Measurements from ENCODE around the gene BSCL2. TPM values are rescaled to one million over a fixed set of nuclear protein-coding genes. Genes with fewer than 3 reads are reported as not detected.

Gene BSCL2
- total RNA-seq, 1 experiment from 2014 or later, result 82.1 TPM

DNA sequence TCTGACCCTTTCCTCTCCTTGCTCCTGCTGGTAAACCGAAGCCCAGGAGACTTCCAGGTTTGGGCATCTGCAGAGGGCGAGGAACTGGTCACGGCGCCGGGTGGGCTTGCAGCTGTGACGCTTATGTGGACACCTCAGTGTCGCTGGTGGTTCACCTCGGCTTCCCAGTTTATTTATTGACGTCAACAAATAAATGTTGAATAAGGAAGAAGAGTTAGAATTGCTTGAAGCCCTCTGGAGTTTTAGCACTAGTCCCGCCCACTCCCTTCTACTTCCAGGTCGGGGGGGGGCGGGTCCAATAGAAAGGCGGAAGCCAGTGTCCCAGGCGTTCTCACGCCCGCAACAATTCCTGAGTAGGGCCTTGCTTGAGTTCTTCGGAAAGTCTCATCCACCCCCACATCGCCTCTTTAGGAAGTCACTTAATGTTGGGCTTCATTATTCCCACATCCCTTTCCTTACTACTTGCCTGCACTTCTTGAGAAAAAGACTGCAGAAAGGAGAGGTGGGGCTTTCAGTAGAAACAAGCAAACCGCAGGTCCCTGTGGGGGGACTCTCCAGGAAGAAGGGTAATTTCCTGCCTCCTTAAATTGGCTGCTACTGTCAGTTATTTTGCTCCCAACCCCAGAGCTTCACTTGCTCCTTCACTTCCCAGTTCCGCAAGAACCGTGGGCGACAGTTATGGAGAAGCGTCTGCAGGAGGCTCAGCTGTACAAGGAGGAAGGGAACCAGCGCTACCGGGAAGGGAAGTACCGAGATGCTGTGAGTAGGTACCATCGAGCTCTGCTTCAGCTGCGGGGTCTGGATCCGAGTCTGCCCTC lies 21.2 kb upstream of the BSCL2 start, which contains the start of gene TTC9C:
Gene TTC9C, plus strand, starts transcription at position 316 of the 818 bp plus-strand sequence. Its CDS starts 363 bp downstream, at position 679.
- no peaks in the 10 kb centered on the region for H3K9me3 ChIP-seq (ENCODE audit: control insufficient read depth, insufficient read depth, low read depth, low read length)
- peak within 1 kb of the TSS; percentile 68 to 100 for H3K4me3 ChIP-seq (ENCODE audit: low read depth in 2 of 2, low read length in 2 of 2)
- H3K27me3 ChIP-seq (ENCODE audit: control insufficient read depth, insufficient read depth, low read length), result no peaks in the 10 kb centered on the region
- intact Hi-C loops (cut with micrococcal nuclease; ENCODE audit: unreplicated experiment), result no loop called here
- peak within 1 kb of the TSS; percentile 99 for H3K27ac ChIP-seq (ENCODE audit: low read length)
- ATAC-seq (peak; percentile 78), DNase-seq (ENCODE audit: low read depth, low spot score) (no peak)
- TF ChIP-seq TCF7L2 (IDR thresholded peaks at IDR 0.05; ENCODE audit: low read depth, low read length) (0 out of 2 replicates have a peak, but pooled peaks have one; percentile 28), SIN3A (IDR thresholded peaks at IDR 0.05; ENCODE audit: borderline replicate concordance, insufficient read depth, low read depth, low read length) (0 out of 2 replicates have a peak, but pooled peaks have one; percentile 59), CTCF (IDR thresholded peaks at IDR 0.05) (no peak), POLR2AphosphoS5 (IDR thresholded peaks at IDR 0.05; ENCODE audit: low read depth, low read length) (peak; percentile 77; the same call in 1 of the 2 replicates)
- TF ChIP-seq, protein P1, sequence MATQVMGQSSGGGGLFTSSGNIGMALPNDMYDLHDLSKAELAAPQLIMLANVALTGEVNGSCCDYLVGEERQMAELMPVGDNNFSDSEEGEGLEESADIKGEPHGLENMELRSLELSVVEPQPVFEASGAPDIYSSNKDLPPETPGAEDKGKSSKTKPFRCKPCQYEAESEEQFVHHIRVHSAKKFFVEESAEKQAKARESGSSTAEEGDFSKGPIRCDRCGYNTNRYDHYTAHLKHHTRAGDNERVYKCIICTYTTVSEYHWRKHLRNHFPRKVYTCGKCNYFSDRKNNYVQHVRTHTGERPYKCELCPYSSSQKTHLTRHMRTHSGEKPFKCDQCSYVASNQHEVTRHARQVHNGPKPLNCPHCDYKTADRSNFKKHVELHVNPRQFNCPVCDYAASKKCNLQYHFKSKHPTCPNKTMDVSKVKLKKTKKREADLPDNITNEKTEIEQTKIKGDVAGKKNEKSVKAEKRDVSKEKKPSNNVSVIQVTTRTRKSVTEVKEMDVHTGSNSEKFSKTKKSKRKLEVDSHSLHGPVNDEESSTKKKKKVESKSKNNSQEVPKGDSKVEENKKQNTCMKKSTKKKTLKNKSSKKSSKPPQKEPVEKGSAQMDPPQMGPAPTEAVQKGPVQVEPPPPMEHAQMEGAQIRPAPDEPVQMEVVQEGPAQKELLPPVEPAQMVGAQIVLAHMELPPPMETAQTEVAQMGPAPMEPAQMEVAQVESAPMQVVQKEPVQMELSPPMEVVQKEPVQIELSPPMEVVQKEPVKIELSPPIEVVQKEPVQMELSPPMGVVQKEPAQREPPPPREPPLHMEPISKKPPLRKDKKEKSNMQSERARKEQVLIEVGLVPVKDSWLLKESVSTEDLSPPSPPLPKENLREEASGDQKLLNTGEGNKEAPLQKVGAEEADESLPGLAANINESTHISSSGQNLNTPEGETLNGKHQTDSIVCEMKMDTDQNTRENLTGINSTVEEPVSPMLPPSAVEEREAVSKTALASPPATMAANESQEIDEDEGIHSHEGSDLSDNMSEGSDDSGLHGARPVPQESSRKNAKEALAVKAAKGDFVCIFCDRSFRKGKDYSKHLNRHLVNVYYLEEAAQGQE (IDR thresholded peaks at IDR 0.05; ENCODE audit: insufficient read depth in 1 of 2, low read depth in 2 of 2, low read length in 1 of 2), result no peak
- in situ Hi-C loops (cut with HindIII; ENCODE audit: low pct_unique_long_range_greater_than_20kb, low sequenced_read_pairs), result no loop called here
- peaks cover 23% of the 10 kb centered on the region for H3K36me3 ChIP-seq (ENCODE audit: control insufficient read depth, insufficient read depth, low read length)
- peaks cover 9% of the 10 kb centered on the region for H3K4me1 ChIP-seq (ENCODE audit: control insufficient read depth, insufficient read depth, low read length)
- TSS peak; percentile 94 for BruUV-seq (replicated peaks)
- CTCF ChIA-PET, result no interaction called here
- POLR2A ChIA-PET, result interaction anchor here (0.7 to 2.4 kb wide), 3 partner anchors 23 to 63 kb away, joined by 3 to 7 read pairs (median 5); partner anchors contain the start of genes C11orf98, CSKMT and ZBTB3

GRCh38 chr11:62727872-62728170 lies 20.6 kb upstream of the BSCL2 start:
- H3K4me1 ChIP-seq (ENCODE audit: control insufficient read depth, insufficient read depth, low read length), result peaks cover 9% of the 10 kb centered on the region
- H3K36me3 ChIP-seq (ENCODE audit: control insufficient read depth, insufficient read depth, low read length), result peaks cover 23% of the 10 kb centered on the region
- no TSS peak for BruUV-seq (replicated peaks)
- no peaks in the 10 kb centered on the region for H3K9me3 ChIP-seq (ENCODE audit: control insufficient read depth, insufficient read depth, low read depth, low read length)
- in situ Hi-C loops (cut with HindIII; ENCODE audit: low pct_unique_long_range_greater_than_20kb, low sequenced_read_pairs) (no loop called here), intact Hi-C loops (cut with micrococcal nuclease; ENCODE audit: unreplicated experiment) (no loop called here)
- TF ChIP-seq TCF7L2 (IDR thresholded peaks at IDR 0.05; ENCODE audit: low read depth, low read length), result no peak
- TF ChIP-seq, protein P1 (IDR thresholded peaks at IDR 0.05; ENCODE audit: insufficient read depth in 1 of 2, low read depth in 2 of 2, low read length in 1 of 2), result no peak
- ChIA-PET CTCF (interaction anchor here (0.6 to 0.9 kb wide), 3 partner anchors 43 to 140 kb away, joined by 4 to 6 read pairs (median 4); partner anchors contain the start of gene TAF6L), POLR2A (interaction anchor here (0.6 to 2.4 kb wide), 4 partner anchors 16 to 63 kb away, joined by 4 to 7 read pairs (median 6); partner anchors contain the start of genes C11orf98, CSKMT, TAF6L and ZBTB3)
- H3K4me3 ChIP-seq (ENCODE audit: low read depth in 2 of 2, low read length in 2 of 2), result peak overlapping the region; percentile 68 to 100
- peak overlapping the region; percentile 99 for H3K27ac ChIP-seq (ENCODE audit: low read length)
- H3K27me3 ChIP-seq (ENCODE audit: control insufficient read depth, insufficient read depth, low read length), result no peaks in the 10 kb centered on the region
- DNase-seq (ENCODE audit: low read depth, low spot score), result peak; percentile 88
- ATAC-seq, result peak; percentile 80

Data from Panc1 (cell line).